Raji (cell line): ENCODE measurements around the gene DEFB114.

Experiments
- POLR2A ChIP-seq: IDR thresholded peaks from 2 replicates; pipeline ENCODE4 v1.6.1; 2011; ENCODE audit warnings: low read depth, low read length, control low read depth; ENCODE audit not compliant: insufficient read depth

DEFB114 gene

GRCh38 chr6:49951926-49952325 is 12.0 kb downstream of the DEFB114 start:
- no peak for TF ChIP-seq POLR2A

DNA sequence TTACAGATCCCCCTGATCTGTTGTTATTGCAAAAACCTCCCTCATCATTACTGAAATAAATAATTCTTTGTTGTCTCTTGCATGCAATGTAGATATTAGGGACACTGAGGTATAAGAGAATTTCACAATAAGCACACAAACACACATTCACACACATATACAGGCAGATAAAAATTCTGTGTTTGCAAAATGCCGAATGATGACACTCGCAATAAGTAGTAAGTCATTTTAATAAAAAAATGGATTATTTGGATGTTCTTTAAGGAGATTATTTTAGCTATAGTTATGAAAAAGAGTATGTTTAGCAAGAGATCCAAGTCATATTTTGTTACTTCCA is 13.6 kb downstream of the DEFB114 start:
- TF ChIP-seq POLR2A: no peak

DNA sequence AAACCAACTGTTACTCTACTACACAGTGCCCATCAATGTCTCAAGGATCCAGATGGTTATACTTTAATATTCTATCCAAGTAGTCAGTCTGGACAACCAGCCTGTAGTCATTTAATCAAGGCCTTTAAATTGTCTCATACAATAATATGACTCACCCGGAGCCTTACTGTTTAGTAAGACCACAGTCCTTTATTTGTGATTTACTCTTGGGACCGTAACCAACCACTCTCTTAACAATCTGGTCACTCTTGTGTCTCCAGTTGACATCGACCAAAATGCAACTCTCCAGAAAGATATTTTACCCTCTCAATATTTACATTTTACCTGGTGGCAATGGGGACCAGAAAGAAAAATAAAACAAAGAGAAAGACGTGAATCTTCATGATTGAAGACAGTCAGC is 14.9 kb downstream of the DEFB114 start:
- no peak for TF ChIP-seq POLR2A

DNA sequence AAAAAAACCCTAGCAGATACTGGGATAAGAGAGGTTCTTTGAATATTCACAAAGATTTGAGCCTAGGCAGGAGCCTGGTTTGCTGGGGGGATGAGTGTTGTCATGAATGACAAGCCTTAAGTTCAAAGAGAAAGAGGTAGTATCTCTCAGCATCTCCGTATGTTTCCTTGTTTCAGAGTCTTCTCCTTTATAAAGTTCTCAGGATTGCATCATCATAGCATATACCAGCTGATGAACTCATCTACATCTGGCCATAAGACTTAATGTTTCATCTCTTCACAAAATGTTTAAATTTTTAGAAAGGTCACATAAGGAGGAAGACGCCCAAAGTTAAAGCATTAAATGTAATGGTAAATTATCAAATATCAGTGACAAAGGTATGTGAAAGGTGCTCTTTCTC is 17.1 kb downstream of the DEFB114 start:
- TF ChIP-seq POLR2A: no peak

DNA sequence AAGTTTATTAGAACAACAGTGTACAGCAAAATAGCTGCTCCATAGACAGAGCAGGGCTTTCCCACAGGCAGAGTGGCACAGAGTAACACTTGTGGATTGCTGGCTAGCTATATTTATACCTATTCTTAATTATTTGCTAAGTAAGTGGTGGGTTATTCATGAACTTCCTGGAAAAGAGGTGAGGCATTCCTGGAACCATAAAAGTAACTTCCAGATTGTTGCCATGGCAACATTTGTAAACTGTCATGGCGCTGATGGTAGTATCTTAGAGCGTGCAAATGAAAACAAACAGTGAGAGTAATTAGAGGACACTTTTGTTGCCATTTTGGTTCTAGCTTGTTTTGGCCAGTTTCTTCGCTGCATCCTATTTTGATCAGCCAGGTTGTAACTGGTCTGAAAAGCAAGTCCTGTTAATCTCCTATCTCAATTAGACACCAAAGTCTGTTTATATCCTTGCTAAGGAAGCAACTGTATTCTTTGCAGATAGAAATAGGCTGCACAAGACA is 23.9 kb downstream of the DEFB114 start:
- TF ChIP-seq POLR2A: no peak

DNA sequence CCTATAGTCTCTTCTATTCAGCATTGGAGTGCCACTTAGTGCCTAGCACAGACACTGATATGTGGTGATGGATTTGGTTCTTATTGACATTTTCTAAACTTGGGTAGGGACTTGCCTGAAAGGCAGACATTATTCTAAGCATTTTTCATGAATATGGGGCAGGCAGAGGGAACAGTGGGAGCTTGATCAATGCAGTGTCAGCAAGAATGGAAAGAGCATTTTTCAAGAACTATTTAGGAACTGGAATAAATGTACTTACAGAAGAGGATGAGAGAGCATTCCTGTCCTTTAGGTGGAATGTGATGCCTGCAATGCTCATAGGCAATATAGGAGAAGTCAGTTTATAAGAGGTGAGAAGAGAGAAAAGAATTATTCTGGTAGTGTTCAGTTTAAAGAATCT is 26.2 kb downstream of the DEFB114 start:
- no peak for TF ChIP-seq POLR2A

DNA sequence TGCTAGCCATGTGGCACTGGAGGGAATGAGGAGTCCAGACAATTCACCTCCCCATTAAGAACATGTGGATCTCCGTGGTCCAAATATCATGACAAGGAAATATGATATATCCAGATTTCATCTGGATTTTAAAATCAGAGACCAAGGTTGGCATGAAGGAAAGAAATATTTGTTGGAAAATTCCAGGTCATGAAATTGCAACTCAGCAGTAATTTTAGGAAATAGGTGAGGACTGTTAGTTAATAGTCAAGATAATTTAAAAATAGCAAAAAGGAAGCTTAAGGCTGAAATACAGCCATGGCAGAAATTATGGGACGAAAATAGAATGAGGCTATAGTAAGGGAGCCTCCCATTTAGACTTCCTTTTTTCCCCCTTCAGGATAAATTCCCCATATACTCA is 26.9 kb downstream of the DEFB114 start:
- no peak for TF ChIP-seq POLR2A

GRCh38 chr6:49935387-49935786 is 28.6 kb downstream of the DEFB114 start:
- no peak for TF ChIP-seq POLR2A

DNA sequence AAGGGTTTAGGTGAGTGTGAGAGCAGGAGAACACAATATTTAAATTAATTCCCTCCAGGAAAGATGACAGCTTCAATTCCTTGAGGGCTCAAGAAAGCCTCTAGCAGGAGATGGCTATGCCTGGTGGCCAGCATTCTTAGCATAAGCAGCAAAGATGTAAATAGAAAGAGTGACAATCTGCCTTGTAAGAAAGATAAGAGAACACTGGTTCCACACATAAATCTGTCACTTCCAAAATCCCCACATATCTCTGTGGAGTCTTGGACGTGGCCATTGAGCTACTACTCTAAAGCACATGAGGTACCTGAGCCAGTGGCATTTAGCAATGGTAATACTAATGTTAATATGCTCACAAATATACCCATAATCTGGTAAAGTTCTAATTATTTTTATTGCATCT is 29.2 kb downstream of the DEFB114 start:
- no peak for TF ChIP-seq POLR2A

DNA sequence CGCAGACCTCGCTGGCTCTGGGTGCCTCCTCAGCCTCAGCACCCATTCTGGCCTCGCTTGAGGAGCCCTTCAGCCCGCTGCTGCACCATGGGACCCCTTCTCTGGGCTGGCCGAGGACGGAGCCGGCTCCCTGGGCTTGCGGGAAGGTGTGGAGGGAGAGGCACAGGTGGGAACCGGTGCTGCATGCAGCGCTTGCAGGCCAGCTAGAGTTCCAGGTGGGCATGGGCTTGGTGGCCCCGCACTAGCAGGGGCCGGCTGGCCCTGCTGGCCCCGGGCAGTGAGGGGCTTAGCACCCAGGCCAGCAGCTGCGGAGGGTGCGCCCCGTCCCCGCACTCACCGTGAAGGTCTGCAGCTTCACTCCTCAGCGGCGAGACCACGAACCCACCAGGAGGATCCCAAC is 30.4 kb downstream of the DEFB114 start:
- TF ChIP-seq POLR2A: no peak

GRCh38 chr6:49929340-49929739 is 34.6 kb downstream of the DEFB114 start:
- TF ChIP-seq POLR2A: no peak

DNA sequence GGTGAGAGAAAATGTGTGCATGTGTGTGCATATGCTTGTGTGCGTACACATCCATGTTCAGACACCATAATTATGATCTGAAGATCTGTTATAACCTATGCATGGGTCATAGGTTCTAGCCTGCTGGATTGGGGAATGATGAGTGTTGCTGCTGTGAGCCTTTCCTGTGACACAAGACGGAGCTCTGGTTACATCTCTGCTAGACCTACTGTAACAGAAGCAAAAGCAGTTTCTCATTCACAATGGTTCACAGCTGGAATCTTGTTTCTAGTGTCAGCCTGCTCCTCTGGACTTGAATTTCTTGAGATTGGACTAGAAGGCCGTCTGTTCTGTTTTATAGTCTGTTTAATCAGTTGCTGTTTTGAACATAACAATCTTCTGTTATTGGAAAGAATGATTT is 40.1 kb downstream of the DEFB114 start:
- no peak for TF ChIP-seq POLR2A

DNA sequence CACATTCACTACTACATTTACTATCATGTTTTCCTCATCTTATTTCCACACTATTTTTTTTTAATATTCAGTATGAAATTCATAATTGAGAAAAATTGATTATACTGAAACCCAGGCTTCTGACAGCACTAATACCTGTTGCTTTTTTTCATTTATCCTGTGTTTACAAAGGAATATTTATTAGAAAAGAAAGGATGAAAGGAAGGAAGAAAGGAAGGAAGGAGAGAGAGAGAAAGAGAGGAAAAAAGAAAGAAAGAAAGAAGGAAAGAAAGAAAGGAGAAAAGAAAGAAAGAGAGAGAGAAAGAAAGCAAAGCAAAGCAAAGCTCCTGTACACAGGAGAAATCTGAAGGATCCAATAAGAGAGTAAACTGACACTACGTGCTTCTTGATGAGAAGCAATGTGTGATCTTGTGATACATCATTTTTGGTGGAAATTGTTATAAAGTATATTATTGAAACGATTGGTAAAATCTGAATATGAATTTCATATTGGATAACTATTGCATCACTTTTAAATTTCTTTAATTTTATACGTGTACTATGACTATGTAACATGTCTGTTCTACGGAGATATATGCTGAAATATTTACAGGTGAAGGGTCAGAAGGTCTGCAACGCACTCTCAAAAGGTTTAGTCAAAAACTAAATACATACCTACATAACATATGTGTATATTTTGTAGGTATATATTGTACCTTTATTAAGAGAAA is 43.9 kb downstream of the DEFB114 start:
- TF ChIP-seq POLR2A: no peak

DNA sequence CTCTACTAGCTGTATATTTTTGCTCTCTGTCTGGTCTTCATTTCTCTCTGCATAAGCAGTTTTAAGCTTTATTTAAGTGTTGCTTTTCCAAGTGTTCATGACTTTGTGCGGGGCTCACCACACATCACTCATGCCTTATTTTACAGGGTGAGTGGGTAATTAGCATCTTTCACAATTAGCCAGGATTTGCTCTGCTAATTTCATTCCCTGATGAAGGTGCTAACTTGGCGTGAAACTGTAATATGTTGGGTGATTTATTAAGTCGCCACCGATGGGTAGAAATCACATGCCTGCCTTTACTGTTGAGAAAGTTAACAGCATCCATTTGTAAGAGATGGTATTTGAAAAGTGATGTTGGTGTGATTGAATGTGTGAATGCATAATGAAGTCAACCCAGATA is 44.7 kb downstream of the DEFB114 start:
- no peak for TF ChIP-seq POLR2A

- no peak for TF ChIP-seq POLR2A
Measured at GRCh38 chr6:49918787-49919186, 45.2 kb downstream of the DEFB114 start.

GRCh38 chr6:49915035-49915434 is 48.9 kb downstream of the DEFB114 start:
- TF ChIP-seq POLR2A: no peak
